ENCODE results near the gene RUNDC1.

Gene RUNDC1

GRCh38 chr17:43010667-43011308, 30.4 kb downstream of the RUNDC1 start:
- H3K27ac ChIP-seq, result peak overlapping the region; percentile 36; the same call in 1 of the 2 replicates
- no peak for TF ChIP-seq ZFX (IDR thresholded peaks at IDR 0.05; ENCODE audit: borderline replicate concordance)
- TF ChIP-seq CTCF (IDR thresholded peaks at IDR 0.05), result no peak

DNA sequence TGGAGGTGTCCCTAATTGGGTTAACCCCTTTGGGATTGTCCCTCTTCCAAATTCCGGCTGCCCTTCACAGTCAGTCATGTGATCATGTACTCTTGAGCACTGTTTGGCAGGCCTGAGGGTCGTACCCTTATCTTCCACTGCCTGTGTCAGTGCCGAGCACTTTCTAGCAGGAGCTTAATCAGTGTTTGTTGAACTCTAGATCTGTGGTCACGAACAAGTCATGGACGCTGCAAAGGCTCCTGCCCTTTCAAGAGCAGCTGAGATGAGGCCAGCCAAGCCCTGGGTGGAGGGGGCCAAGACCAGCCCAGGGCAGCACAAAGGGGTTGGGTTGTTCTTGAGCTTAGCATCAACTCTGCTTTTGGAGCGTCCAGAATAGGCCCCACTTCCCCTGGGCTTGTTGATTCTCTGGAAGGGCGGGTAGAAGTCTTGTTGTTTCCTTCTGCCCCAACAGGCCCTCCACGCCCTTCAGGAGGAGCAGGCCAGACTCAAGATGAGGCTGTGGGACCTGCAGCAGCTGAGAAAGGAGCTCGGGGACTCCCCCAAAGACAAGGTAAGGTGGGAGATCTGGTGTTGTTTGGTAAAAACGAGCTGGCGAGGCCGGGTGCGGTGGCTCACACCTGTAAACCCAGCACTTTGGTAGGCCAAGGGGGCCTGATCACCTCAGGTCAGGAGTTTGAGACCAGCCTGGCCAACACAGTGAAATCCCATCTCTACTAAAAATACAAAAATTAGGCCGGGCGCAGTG, 31.5 kb downstream of the RUNDC1 start:
- TF ChIP-seq ZFX (IDR thresholded peaks at IDR 0.05; ENCODE audit: borderline replicate concordance) (no peak), CTCF (IDR thresholded peaks at IDR 0.05) (no peak)
- H3K27ac ChIP-seq, result no peak overlapping the region

GRCh38 chr17:43013296-43013695, 32.9 kb downstream of the RUNDC1 start:
- TF ChIP-seq ZFX (IDR thresholded peaks at IDR 0.05; ENCODE audit: borderline replicate concordance) (no peak), CTCF (IDR thresholded peaks at IDR 0.05) (no peak)
- no peak overlapping the region for H3K27ac ChIP-seq

GRCh38 chr17:43014020-43014648, 33.8 kb downstream of the RUNDC1 start:
- no peak overlapping the region for H3K27ac ChIP-seq
- TF ChIP-seq ZFX (IDR thresholded peaks at IDR 0.05; ENCODE audit: borderline replicate concordance) (no peak), CTCF (IDR thresholded peaks at IDR 0.05) (no peak)

DNA sequence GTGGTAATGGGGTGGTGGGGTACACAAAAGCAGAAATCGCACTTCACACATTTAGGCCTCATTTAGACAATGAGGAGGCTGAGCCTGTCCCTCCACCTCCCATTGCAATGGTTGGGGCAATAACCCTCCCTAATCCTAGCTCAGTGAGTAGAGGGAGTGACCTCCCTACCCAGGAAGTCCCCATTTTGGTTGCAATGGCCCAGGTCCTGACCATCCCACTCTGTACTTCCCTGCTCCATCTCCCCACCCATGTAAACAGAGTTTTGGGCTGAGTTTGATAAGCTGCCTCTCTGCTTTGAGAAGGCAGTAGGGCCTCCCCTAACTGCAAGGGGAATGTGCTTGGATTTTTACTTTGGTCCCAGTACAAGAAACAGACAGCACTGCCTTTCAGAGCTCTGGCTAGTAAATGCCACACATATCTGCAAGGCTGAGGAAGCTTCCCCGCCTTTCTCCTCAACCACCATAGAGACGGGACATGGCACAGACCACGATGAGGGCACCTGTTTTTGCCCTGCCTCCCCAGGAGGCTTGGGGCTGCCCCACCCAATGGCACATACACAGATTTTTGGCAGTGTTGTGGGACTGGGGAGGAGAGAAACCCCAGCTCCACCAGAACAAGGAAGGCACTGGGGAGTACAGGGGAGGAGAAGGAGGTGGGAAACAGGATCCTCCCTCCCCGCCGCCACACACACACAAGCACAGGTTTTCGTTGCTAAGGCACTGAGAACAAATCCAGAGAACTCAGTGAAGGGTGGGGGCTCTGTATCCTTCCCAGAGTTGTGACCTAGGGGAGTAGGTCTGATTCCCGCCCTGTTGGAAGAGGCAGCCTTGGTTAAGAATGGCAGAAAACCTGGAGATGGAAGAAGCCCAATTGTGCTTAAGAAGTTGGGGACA, 34.5 kb downstream of the RUNDC1 start:
- no peak for TF ChIP-seq ZFX (IDR thresholded peaks at IDR 0.05; ENCODE audit: borderline replicate concordance)
- TF ChIP-seq CTCF (IDR thresholded peaks at IDR 0.05), result no peak
- H3K27ac ChIP-seq, result no peak overlapping the region

GRCh38 chr17:43015579-43015978, 35.2 kb downstream of the RUNDC1 start:
- no peak overlapping the region for H3K27ac ChIP-seq
- TF ChIP-seq CTCF (IDR thresholded peaks at IDR 0.05) (no peak), ZFX (IDR thresholded peaks at IDR 0.05; ENCODE audit: borderline replicate concordance) (no peak)

Data from 22Rv1 (cell line).